ENCODE measurements around the gene CARD10.

Gene CARD10

DNA sequence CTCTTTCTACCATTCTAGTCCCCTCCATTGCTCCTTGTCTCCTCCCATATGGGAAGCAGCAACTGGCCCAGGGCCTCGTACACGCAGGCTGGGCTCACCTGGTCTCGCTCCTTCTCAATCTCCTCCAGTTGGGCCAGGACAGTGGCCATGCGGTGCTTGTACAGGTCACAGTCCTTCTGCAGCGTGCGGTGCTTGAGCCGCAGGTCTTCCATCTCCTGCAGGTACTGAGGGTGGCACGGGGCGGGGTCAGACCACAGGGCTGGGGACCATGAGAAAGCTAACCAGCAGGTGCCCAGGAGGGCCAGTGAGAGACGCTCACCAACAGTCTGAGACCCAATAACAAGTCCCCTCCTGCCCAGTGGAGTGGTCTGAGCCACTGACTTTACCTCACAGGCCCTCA is 11.5 kb downstream of the CARD10 start:
- DNase-seq (ENCODE audit: low read depth in 2 of 2, low spot score in 1 of 2): no peak

DNA sequence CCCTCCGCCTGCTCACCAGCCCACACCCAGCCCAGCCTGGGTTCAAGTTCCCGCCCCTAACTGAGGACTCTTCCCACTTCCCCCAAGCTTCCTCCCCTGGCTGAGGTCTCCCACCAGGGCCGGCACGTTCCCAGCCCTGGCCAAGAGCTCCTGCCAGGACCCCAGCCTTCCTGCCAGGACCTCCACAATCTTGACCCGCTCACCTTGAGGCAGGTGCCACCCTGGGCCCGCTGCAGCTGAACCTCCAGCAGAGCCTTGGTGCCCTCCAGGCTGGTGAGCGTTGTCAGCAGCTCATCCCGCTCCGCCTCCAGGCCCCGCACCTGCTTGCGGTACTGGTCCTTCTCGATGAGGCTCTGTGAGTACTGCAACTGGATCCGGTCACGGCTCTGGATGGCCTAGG is 13.2 kb downstream of the CARD10 start:
- DNase-seq (ENCODE audit: low read depth in 2 of 2, low spot score in 1 of 2): no peak

DNA sequence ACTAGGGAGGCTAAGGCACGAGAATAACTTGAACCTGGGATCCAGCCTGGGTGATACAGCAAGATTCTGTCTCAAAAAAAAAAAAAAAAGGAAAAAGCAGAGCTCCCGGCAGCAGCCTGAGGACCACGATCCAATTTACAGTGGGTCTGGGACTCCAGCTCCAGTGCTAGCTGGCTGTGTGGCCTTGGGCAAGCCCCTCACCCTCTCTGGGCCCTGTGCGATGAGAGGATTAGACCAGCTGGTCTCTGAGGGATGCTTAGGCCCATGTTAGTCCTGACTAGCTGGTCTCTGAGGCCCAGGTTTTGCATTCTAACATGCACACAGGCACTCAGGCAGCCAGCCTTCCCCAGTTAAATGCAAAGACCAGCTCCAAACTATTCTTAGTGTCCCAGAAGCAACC is 13.7 kb downstream of the CARD10 start:
- no peak for DNase-seq (ENCODE audit: low read depth in 2 of 2, low spot score in 1 of 2)

DNA sequence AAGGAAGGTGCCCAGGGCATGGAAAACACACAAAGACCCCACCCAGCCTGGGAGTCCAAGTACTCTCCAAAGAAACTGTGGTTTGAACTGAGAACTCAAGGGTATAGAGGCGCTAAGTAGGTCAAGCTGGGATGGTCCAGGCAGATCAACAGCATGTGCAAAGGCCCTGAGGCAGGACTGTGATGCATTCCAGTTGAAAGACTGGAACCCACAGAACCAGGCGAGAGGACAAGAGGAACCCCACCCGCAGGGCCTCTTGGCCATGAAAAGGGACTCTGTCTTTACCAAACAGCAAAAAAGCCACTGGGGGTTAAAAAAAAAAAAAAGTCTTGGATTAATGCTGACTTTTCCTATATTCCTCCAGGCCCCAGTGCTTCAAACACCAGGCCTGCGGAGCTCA is 14.3 kb downstream of the CARD10 start:
- no peak for DNase-seq (ENCODE audit: low read depth in 2 of 2, low spot score in 1 of 2)

DNA sequence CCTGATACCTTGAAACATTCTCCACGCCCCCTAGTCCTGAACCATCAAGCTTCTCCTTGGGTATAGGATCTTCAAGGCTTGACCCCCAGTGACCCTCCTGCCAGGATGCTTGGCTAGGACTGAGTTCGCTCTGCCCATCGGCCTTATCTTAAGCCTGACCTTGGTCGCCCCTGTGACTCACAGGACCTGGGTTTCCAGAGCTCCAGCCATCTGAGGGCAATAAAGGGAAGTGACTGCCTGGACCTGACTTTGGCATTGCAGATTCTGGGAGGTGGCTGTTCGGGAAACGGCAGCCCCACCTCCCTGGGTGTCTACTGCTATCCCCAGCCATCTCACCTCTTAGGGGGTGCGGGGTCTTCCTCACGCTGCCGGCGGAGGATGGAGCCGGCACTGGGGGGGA is 15.4 kb downstream of the CARD10 start:
- DNase-seq (ENCODE audit: low read depth in 2 of 2, low spot score in 1 of 2): no peak

DNA sequence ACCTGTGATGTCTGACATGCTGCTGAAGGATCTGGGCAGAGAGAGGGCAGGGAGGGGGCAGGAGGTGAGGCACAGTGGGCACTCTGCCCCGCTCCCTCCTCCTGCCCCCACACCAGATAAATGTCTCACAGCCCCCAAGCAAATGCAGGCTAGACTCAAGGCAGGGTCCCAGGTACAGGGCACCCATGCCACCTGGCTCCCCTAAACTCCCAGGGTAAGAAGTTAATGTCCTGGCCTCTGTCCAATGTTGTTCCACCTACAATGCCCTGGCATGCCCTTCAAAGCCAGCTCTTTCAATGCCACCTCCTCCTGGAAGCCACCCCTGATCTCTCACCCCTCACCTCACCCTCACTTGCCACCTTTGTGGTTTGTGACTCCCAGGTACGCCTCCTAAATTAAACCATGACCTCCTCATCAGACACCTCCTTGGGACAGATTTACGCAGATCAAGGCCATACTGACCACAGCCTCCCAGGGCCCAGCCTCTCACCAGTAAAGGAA is 16.0 kb downstream of the CARD10 start:
- no peak for DNase-seq (ENCODE audit: low read depth in 2 of 2, low spot score in 1 of 2)

DNA sequence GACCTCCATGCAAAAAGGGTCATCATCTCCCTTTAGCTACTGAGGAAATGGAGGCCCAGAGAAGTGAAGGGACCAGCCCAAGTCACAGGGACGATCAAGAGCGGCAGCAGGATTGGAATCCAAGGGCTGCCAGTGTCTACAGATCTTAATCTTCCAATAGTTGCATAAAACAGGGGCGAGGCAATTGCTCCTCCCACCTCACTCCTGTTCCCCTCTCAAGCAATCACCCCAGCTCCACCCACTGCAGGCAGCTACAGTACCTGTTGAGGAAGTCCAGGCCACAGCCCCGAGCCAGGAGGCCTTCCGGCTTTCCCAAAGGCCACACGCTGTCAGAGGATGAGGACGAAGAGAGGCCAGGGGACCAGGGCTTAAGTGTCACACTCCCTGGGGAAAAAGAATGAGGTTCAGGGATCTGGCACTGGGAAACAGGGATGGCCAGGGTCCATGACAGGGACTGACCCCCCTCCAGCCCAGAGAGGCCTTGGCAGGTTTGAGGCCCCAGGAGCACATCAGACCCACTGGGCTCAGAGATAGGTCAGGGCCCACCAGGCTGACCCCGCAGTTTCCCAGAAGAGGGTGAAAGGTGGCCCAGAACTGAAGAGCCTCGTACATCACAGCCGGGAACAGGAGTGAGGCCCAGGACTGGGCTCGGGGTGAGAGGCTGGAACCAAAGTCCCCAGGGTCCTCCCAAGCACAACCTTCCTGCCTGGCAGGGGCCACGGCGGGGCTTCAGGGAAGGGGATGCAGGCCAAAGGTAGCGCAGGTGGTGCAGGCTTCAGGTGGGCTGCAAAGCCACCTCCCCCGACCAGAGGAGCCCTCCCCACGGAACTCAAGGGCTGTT is 16.7 kb downstream of the CARD10 start:
- no peak for DNase-seq (ENCODE audit: low read depth in 2 of 2, low spot score in 1 of 2)

DNA sequence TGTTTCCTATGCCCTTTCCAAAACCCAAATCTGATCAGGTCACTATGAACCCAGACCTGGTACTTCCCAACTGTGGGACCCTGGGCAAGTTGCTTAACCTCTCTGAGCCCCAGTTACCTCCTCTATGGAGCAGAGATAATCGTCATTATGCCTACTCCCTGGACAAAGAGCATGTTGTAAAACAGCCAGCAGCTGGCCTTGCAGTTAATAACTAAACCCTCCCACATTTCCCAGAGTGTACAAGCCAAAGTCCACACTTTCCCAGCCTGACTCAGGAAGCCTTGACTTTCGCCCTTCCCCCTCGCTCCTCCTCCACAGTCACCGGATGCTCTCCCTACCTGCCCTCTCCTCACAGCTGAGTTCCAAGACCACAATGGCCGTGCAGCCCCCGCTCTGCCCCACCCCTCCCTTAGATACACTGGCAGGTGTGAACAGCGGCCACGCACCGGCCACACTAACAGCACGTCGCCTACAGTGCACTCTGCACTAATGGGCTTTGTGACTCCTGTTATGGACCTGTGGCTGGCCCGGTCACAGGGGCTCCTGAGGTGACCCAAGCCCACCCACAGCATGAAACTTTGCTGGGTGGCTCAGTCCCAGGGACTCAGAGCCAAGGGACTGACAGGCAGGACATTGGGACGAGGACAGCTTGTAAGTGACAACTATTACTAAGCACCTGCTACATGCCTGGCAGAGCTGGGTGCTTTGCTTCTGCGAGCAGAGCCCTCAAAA is 17.4 kb downstream of the CARD10 start:
- DNase-seq (ENCODE audit: low read depth in 2 of 2, low spot score in 1 of 2): no peak

DNA sequence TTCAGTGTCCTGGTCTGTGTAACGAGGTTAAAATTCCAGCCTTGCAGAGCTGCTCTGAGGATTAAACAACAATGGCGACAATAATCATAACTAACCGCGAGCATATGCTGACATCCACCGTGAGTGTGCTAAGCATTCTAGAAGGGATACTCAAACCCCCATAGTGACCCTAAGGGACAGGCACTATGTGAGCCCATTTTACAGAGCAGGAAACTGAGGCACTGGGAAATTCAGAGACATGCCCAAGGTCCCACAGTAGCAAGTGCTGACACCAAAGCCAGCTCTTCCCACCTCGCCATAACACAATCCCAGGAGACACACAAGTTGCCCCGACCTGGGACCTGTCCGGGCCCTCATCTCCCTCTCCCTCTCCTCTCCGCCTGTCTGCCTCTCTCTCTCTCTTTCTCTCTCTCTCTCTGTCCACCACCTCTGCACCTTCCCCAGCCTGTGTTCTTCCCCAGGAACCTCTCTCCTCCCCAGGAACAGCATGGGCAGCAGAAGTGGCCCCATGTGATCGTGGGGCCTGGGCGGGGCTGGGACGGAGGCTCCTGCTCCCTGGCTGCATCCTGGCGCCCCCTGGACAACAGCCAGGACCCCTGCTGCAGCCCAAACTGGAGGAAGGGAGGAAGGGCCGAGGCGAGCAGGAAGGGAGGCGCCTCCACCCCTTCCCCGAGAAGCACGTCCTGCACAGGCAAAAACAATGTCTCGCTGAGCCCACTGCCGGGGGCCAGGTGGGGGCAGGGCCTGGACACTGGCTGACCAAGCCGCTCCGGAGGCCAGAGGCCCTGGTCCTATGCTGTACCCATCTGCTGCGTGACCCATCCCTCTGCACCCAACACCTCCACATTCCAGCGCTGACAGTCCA is 18.2 kb downstream of the CARD10 start:
- DNase-seq (ENCODE audit: low read depth in 2 of 2, low spot score in 1 of 2): no peak

DNA sequence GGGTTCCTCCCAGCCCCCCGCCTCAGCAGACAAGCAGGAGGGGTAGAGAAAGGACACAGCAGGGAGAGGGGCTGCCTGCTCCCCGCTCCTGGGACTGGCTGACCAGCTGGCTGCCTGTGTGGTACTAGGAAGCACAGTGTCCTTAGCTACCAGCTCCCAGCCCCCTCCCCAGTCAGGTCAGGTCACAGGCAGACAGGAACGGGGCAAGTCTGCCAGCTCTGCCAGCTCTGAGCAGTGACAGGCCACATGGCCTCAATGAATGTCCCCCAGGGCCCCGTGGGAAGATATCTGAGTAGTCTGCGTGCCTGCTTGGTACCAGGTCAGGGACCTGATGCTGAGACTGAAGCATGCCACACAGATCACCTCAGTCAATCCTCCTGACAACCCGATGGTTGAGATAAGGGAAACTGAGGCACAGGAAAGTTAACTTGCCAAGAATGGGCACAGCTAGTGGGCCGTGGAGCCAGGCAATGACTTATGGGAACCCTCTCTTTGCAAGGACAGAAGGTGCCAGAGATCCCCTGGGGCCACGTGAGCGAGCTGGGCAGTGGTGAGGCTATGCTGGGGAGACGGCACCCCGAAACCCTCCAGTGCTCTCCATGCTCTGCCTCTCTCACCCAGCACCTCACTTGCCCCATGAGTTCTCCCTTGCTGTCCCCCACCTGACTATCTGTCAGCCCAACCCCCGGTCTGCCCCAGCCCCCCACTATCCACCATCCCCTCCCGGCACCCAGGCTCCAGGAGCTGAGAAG is 19.2 kb downstream of the CARD10 start:
- no peak for DNase-seq (ENCODE audit: low read depth in 2 of 2, low spot score in 1 of 2)

DNA sequence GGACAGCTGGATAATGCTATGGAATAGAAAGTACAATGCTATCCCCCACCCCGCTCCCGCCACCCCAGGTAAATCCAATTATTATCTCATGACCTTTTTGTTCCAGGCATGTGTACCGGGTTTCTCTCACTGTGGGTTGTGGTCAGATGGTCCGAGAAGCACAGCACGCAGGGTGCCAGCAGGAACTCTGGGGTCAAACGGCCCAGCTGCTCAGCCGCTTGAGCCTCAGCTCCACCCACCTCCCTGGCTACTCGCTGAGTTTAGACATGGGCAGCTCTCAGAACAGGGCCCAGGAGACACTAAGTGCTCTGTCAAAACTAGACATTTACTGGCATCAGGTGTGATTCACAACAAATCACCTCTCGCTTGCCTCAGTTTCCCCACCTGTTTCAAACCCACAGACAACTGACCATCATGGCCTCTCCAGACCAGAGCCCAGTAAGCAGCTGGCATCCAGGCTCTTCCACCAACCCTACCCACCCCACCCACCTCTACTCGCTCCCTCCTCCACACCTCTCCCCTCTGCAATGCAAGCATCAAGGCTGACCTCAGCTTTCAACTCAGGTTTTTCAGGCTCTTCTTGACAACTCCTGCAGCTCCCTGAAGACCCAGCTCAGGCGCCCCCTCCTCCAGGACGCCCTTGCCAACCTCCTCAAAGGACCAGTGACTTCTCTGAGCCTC is 20.0 kb downstream of the CARD10 start:
- DNase-seq (ENCODE audit: low read depth in 2 of 2, low spot score in 1 of 2): no peak

DNA sequence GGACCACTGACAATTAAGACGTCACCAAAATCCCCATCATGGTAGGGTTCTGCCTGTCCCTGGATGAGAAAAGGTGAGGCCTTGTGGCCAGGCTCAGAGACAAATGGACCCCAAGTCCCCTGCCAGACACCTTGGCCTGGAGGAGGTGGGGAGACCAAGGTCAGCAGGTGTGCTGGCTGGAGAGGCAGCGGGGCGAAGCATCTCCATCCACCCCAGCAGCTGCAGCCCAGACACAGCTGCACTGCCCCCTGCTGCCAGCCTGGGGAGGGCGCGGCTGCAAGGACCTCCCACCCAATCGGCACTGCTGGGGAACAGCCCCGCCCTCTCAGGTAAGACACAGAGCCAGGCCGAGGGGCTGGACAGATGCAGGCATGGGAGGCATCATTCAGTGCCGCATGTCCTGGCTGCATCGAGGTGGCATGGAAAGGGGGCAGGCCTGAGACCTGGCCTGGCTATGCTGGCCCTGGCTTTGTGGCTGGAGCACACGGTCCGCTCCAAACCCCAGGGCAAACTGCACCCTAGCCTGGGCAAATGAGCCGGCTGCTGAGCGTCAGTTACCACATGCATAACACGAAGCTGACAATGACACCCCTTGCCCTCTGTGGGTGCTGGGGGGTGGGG is 20.8 kb downstream of the CARD10 start:
- peak in 1 of 2 donors; percentile 52 for DNase-seq (ENCODE audit: low read depth in 2 of 2, low spot score in 1 of 2)

DNA sequence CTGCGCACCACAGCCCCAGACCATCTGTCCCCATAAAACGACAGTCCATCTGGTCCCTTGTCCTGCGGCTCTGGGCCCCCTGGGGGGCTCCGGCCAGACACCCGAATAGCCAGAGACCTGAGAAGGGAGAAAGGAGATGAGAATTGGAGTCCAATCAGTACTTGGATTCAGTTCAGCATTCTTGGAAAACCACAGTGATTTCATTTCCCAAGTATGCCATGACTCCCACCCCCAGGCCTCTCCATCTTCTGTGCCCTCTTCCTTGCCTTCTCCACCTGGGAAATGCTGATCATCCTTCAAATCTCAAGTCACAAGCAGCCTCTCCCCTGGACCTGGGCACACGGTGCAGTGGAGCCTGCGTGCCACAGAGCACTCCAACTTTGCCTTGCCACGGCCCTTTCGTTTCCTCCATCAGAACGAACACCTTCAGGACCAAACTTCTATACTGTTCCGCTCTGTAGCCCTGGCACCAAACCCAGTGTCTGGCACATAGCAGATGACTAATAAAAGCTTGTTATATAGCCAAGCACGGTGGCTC is 22.1 kb downstream of the CARD10 start:
- DNase-seq (ENCODE audit: low read depth in 2 of 2, low spot score in 1 of 2): no peak

DNA sequence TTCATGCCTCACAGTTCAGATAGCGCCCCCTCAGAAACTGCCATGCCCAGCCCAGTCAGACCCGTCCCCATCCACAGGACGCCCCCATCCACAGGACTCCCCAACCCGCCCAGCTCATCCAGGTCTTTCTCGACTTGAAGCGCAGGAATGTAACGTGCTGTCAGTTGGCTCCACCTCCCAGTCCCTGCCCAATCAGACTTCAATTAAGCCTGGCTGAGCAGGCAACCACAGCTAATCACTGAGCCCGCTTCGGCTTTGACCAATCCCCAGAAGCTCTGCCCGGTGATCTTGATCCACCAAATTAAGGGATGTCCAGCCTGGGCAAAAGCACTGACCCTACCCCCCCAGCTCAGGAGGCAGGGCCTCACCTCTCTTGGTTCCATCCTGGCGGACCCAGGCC is 22.6 kb downstream of the CARD10 start:
- no peak for DNase-seq (ENCODE audit: low read depth in 2 of 2, low spot score in 1 of 2)

DNA sequence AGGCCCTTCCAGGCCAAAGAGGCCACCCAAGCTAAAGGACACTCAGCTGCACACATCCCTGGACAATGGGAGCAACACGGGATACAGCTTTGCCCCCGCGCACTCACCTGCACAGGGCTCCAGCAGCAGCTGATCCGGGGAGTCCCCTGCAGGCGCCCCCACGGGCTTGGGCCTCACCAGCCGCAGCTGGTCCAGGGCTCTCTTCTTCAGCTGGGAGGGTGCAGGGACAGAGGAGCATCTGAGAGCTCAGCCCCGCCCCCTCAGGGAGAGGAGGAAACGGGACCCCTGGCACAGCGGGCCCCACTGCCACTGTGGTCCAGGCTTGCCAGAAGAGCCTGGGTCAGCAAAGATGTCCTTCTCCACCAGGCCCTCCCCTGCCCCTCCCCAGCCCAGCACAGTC is 25.2 kb downstream of the CARD10 start:
- no peak for DNase-seq (ENCODE audit: low read depth in 2 of 2, low spot score in 1 of 2)

DNA sequence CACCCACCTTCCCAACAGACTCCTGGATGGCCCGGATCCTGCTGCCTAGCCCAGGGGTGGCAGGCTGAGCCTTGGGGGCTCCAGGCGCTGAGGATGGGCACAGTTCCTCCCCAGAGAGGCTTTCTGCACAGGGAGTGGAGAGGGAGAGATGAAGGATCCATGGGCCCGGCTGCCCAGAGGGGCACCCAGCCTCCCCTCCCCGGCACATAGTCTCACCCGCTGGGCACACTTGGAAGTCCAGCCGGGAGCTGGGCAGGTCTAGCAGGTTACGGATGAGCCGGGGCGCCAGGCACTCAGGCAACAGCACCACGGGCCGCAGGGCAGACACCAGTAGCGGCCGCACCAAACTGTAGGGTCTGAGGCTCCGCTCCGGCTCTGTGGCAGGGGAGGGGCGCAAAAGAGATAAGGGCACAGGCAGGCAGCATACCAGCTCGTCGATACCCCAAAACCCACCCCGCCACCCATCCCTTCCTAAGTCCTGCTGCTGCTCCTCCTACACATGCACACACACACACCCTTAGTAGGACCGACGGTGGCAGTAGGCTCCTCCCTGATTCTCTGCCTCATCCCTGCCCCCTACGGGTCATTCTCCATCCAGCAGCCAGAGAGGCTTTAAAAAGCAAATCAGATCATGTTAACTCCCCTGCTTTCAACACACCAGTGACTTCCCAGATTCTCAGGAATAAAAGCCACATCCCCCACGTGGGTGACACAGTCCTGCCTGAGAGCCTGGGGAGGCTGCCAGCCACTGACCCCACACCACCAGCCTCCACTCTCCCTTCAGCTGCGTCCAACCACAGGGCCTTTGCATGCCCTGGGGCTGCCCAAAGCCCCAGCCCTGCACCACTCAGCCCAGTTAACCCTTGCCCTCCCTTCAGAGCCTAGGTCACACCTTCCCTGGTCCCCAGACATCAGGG is 26.5 kb downstream of the CARD10 start:
- DNase-seq (ENCODE audit: low read depth in 2 of 2, low spot score in 1 of 2): peak in 1 of 2 donors; percentile 21

DNA sequence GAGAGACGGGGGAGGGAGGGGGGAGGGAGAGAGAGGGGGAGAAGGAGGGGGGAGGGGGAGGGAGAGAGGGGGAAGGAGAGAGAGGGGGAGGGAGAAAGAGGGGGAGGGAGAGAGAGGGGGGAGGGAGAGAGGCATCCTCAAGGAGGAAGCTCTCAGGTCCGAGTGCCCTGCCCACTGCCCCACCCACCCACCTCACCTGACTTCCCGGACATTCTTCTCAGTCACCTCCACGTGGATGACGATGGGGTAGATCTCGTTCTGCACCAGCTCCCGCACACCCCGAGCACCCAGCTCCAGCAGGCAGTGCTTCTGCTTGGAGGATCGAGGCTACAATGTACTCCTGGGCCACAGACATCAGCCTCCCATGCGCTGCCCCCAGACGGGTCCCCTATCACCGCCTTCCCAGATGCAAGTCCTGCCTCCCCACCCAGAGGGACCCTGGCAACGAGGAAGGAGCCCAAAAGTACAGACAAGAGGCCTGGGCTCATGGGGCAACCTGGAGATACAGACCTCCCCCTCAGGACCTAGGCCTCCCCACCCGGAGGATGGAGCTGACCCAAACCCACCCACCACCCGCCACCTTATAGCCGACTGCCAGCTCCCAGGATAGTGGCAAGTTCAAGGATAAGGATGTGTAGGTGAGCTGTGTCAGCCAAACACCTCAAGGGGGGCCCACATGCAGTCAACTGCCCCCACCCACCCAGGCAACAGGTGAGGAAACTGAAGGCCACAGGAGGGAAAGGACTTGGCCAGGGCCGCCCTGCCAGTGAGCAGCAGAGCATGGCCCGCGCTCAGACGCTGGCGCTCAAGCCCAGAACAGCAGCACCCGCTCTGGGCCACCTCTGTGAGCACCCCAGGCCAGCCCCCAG is 27.4 kb downstream of the CARD10 start:
- DNase-seq (ENCODE audit: low read depth in 2 of 2, low spot score in 1 of 2): no peak

All from stimulated activated CD8-positive, alpha-beta memory T cell treated with anti-CD3 and anti-CD28 coated beads, Interleukin-4, amount 100 ng/mL, for 1 hour (primary cell).